Cardiac septum (tissue), 1 donor: ENCODE measurements around the gene EMC8. TPM values are rescaled to one million over a fixed set of nuclear protein-coding genes. Genes with fewer than 3 reads are reported as not detected.
A peak's percentile ranks its signal among the peaks of the same experiment; 100 is the strongest.

Experiments
- DNase-seq: peaks from one replicate; pipeline ENCODE4 v3.0.0-alpha.2; 2020; ENCODE audit warnings: low spot score
- intact Hi-C: fragments of 100-400 bp; cut with DNase I; formaldehyde crosslinking; loops from one replicate; pipeline ENCODE4 v1.14.0; 2022
- total RNA-seq: library from RNA; stranded (reverse); fragmentation: NEBNext Ultra II Directional; extraction: Animal tissue kit (Norgen Biotek cat#: 25700); gene quantifications from one replicate; pipeline ENCODE4 v1.2.1, GENCODE V29; 2021
- donor health status: DM: no; HTN: no; CAD: no.

Gene EMC8
- total RNA-seq, 1 donor from 2014 or later = 20.3 TPM

DNA sequence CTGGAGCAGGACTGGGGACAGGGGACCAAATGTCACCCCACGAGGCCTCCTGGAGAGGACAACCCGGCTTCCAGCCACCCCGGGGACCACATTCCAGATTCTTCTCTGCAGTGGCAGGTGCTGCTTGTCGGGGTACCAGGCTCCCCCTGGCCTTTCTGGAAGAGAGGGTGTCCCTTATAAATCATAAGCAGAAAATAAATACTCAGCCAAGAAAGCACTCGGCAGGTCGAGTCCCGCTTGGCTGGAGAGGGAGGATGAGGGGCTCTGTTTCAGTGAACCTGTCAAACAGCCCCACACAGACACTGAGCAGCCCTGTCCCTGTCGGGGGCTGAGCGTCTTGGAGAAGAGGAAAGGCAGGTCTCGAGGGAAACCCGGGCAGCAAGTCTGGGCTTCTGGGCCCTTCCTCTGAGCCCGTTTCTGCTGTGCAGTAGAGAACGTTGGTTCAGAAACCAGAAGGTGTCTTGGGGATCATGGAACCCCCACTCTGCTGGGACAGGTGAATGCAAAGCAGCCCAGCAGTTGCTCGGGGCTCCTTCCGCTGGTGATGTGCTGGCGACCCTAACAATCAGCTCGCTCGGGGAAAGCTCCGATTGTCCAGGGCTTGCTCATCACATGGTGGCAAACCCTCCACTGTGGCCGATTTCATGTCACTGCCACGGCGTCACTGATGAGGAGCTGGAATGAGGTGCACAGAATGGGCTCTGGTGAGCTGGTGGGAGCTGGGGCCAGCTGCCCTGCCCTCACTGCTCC, 36.8 kb upstream of the EMC8 start:
- intact Hi-C loops = no loop called here
- DNase-seq = no peak

DNA sequence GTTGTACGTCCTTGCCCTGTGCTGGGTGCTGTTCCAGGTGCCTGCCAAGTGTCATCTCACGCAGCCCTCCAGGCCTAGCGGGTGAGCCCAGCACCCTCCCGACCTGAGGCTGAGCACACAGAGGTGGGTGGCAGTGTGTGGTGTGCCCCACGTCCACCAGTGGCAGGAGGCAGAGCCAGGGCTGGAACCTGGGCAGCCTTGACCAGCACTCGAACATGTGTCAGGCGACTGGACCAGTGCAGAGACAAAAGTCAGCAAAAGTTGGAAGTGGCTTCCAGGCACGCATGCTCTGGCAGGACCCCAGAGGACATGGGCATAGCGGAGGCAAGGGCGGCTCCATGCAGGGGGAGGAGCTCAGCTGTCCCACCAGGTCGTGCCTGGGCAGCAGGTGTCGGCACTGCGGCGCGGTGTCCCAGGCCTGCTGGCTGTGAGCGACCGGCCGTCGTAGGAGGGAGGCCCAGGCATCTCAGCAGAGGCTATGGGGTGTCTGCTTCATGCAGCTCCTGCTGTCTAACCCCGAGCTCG, 35.9 kb upstream of the EMC8 start:
- intact Hi-C loops = no loop called here

DNA sequence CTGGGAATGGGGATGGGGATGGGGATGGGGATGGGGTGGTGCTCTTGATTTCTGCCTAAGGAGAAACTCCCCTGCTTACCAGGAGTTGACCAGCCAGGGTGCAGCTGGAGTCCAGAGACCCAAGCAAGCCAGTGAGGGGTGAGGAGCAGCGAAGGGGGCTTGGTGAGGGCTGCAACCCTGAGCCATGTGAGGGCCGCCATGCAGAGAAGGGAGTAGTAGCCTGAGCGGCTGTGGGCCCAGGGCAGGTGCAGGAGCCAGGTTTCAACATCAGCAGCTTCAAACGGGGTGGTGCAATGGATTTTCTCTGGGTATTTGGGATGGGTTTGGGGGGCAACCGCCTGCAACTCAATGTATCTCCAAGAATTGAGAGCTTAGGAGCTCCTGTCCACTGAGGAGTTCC, 35.4 kb upstream of the EMC8 start:
- intact Hi-C loops = no loop called here

More for the DNA sequence above, 35.9 kb upstream of the EMC8 start:
- DNase-seq = no peak

DNA sequence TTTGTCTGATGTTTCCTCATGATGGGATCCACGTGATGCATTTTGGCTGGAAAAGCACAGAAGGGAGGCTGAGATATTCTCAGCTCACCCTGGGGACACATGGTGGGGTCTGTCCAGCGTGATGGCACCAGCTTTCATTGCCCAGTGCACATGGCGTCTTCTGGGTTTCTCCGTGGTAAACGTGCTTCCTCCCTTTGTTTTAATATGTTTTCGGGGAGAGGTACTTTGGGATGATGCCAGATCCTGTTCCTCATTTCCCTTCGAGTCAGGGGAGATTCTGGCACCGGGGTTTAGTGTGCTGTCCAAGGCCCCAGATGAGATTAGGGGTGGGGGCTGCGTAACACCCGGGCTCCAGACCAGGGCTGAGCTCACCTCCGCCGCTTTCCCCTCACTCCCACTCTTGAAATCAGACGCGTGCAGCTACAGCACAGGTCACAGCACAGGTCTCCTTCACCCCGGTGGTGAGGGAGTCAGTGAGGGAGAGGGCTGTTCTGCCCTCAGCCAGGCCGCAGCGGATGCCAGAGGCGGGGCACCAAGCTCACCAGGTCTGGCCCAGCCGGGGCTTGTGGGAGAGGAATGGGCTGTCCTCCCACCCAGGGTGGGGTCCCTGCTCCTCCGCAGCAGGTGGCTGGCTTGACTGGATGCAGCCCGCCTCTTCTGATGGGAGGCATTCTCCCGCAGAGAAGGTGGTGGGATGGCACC, 34.0 kb upstream of the EMC8 start:
- intact Hi-C loops = no loop called here
- DNase-seq = no peak

More for the DNA sequence above, 35.4 kb upstream of the EMC8 start:
- no peak for DNase-seq

DNA sequence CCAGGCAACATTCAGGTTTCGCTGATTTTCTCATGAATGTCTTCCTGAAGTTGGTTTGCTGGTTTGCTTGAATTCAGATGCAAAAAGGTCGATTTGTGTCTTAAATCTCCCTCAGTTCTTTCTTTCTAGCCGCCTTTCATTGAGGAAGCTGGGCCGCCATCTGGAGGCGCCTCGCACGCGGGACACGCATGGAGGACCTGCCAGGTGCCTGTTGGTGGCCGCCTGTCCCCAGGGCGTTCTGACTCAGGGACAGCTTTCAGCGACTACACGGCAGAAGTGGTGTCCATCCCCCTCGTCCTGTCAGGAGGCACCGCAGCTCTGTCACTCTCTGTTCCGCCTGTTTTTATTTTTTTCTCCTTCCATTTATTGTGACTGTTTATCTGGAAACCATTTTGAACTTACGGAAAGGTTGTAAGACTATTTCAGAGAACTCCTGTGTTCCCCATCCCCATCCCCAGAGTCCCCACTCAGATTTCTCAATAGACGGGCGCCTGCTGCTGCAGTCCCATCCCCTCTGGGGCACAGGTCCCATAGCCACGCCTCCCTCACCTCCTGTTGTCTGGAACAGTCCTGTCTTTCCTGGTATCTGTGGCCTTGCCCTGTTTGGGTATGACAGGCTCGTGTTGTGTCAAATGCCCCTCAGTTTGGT, 33.4 kb upstream of the EMC8 start:
- intact Hi-C loops = no loop called here
- DNase-seq = no peak

DNA sequence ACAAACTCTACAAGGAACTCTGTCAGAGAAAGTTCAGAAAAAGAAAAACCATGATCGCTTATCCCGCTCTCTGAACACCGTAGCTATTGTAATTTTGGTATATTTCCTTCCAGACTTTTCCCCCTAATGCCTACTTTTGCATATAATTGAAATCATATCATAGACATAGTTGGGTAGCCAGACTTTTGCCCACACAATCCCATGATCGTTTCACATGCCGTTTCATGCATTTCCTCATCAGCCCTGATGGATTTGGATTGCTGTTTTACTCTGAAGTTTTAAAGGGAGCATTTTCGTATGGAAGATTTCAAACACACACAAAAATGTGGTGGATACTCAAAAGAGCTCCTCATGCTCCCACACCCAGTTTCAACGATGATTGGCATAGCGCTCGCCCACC, 31.5 kb upstream of the EMC8 start:
- intact Hi-C loops = no loop called here
- DNase-seq = no peak

DNA sequence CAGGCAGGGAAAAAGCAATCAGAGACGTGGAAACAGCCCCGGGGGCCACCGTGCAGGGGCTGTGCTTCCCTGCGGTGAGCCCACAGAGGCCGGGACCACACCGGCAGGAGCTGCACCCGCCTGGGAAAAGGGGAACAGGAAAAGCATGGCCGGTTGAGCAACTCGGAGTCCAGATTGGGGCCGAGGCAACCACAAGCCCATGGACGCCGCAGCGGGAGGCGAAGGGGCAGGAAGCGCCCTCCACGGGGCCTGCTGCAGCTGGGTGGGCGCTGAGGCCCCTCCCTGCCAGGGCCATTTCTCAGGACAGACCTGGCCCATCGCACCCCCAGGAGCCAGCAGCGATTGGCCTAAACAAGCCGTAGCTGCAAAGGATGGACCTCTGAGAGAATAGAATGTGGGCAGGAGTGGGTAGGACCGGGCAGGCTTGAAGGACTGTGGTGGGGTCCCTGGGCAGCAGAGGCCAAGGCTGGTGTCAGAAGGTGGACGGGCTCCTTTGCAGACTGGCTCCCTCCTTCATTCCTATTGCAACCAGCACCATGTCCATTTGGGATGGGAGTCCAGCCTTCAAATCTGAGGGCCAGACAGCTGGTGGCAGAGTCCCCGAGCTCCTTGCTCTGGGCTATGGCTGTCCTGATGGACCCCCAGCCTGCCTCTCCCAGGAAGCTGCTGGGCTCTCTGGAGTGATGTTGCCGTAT, 30.6 kb upstream of the EMC8 start:
- DNase-seq = peak; percentile 79
- intact Hi-C loops = no loop called here

DNA sequence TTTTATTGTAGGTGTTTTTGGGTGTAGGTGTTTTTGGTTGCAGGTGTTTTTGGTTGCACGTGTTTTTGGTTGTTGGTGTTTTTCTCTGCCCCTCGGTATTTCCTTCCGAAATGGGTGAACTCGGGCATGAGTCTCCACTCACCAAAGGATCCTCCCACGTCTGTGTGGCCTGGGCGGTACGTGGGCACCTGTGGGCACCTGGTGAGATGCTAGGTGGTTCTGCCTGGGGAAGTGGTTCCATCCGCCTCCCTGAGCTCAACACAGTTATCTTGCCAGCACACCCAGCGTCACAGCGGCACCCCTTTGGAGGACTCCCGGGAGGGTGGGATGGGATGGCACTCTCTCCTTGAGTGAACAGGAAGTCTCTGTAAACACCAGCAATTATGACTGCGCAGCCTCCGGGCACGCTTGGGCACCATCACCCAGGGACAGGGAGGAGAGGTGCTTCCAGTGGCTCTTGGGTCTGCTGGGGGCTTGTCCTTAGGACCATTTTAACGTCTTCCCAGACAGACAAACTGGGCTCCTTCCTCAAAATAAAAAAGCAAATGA, 29.9 kb upstream of the EMC8 start:
- intact Hi-C loops = no loop called here

DNA sequence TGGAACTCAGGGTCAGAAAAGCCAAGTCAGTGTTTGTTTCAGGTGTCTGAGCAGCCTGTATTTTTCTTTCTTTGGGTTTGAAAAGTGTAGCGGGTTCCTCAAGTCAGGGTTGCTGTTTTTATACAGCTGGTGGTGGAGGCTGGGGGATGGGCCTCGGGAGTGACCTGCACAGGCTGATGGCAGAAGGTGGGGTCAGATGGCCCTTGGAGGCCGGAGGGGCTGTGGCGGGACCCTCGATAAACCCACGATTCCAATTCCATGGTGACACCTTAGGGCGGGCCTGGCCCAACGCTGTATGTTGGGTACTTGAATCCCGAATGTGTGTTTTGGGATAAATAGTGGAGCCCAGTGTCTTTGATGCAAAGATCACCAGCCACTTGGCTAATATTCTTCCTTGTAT, 28.8 kb upstream of the EMC8 start:
- no peak for DNase-seq
- intact Hi-C loops = no loop called here

More for the DNA sequence above, 29.9 kb upstream of the EMC8 start:
- DNase-seq = no peak

DNA sequence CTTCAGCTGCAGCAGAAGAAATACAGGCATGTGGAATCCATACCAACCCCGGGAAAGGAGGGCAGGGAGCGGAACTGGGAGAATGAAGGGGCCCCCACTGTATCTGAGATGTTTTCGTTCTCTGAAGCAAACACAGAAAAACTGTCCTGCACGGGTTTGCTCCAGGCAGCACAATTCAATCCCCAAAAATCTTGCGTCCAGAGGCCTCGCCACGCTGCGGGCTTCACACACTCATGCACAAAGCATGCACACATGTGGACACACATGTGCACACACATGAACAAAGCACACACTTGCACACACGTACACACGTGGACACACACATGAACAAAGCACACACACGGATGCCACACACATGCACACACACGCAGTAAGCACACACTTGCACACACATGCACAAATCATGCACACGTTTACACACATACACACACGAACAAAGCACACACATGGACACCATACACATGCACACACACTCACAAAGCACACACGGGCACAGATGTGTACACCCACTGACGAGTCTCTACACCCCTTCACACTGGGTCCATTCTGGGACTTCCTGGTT, 27.4 kb upstream of the EMC8 start:
- DNase-seq = no peak
- intact Hi-C loops = no loop called here

DNA sequence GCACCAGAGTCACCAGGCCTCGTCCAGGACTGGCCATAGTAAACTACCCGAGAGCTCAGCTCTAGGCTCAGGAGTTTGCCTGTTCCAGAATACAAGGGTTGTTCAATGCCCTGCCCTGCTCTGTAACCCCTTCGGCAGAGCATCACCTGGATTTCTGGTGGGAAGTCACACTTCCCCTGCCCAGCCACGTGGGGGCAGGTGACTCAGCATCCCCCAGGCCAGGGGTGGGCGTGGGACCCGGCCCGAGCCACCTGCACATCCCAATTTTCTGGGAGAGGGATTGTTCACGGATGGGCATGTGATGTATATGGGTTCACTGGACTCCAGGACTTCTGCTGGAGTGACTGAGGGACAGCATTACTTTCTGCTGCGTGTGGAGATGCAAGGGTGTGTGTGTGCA, 26.0 kb upstream of the EMC8 start:
- intact Hi-C loops = no loop called here
- no peak for DNase-seq

DNA sequence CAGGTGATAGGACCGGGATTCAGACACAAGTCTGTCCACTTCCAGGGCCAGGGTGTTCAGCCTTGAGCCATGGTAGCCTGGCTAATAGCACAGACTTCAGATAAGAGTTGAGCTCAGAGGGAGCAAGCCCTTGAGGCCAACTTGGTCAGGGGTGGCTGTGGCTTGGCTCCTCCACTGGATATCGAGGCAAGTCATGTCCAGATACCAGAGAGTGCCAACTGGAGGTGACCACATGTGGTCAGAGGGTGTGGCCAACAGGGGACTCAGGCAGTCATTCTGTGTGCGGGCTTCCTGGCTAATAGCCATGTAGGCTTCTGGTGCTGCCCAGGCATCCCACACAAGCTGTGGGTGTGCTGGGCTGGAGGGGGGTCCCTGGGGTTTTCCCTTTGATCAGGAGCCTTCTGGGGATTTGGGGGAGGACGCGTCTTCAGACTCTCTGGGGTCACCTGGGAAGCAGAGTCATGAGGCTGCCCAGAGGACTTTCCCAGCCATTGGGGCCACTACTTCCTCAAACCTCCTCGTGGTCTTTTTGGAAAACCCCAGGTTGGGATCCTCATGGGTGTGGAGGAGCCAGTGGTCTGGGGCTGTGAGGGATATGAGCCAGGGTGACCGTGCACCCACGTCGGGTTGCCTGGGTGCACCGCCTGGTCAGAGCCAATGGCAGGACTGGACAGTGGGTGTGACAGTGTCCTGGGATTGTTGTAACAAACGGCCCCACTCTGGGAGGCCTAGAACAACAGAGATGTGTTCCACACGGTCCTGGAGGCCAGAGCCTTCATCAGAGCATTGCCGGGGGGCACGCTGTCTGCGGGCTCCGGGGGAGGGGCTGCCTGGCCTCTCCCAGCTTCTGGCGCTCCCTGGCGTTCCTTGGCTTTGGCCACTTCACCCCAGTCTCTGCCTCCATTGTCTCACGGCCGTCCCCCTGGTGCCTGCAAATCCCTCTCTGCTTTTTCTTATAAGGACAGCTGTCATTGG, 25.1 kb upstream of the EMC8 start:
- intact Hi-C loops = no loop called here
- DNase-seq = no peak

DNA sequence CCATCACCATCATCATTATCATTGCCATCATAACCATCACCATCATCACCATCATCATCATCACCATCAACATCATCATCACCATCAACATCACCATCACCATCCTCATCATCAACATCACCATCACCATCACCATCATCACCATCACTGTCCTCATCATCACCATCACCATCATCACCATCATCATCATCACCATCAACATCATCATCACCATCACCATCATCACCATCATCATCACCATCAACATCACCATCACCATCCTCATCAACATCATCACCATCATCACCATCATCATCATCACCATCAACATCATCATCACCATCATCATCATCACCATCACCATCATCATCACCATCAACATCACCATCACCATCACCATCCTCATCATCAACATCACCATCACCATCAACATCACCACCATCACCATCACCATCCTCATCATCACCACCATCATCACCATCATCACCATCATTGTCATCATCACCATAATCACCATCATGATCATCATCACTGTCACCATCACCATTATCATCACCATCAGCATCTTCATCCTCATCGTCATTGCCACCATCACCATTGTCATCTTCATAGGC, 24.1 kb upstream of the EMC8 start:
- DNase-seq = no peak
- intact Hi-C loops = no loop called here

DNA sequence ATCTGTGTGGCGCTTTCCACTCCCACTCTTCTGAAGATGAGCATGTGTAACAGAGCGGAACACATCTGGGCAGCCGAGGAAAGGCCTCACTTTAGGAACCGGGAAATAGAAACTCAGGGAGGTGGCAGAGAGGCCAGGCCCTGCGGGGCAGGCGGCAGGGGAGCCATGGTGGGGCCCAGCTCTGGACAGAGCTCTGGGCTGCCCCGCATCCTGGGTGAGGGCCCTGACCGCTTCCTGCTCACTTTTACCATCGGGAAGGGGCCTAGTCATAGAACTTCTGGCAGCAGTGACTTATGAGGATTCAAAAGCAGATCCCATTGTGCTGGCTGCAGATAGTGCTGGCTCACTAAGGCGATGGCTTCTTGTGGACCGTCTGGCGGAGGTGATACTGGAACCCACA, 22.8 kb upstream of the EMC8 start:
- DNase-seq = no peak

DNA sequence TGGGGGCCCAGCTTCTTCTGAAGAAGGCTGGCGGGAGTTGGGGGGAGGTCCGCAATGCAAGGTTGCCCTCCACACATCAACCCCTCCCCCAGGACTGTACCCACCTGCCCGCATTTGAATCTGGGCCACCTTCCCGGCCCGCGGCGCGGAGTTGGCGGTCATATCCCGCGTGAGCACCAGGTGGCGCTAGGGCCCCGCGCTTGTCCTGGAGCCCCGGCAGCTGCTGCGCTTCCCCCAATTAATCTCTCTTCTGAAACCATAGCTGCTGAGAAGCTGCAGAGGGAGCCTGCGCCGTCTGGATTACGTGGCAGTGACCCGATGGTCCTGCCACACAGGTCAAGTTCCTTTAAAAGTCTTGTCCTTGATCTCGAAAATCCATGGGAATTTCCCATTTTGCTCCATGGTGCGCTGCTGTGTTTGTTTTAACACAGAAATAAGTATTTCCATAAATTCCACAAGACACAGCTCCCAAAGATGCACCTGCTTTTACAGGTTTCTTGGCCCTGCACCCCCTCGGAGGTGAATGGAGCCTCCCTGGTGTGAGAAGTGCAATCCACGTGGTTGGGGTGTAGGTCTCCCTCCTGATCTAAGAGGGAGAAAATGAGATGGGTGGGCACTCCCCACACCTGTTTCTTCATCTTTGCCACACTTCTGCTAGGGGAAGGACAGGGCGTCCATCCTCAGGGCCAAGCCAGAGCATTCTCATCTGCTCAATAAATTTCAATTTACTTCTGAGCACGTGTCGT, 22.2 kb upstream of the EMC8 start:
- intact Hi-C loops = loop anchor here (1.0 to 2.0 kb wide), 3 partner anchors 166 to 697 kb away; no protein-coding TSS in a partner anchor
- peak; percentile 85 for DNase-seq

More for the DNA sequence above, 22.8 kb upstream of the EMC8 start:
- intact Hi-C loops = no loop called here

DNA sequence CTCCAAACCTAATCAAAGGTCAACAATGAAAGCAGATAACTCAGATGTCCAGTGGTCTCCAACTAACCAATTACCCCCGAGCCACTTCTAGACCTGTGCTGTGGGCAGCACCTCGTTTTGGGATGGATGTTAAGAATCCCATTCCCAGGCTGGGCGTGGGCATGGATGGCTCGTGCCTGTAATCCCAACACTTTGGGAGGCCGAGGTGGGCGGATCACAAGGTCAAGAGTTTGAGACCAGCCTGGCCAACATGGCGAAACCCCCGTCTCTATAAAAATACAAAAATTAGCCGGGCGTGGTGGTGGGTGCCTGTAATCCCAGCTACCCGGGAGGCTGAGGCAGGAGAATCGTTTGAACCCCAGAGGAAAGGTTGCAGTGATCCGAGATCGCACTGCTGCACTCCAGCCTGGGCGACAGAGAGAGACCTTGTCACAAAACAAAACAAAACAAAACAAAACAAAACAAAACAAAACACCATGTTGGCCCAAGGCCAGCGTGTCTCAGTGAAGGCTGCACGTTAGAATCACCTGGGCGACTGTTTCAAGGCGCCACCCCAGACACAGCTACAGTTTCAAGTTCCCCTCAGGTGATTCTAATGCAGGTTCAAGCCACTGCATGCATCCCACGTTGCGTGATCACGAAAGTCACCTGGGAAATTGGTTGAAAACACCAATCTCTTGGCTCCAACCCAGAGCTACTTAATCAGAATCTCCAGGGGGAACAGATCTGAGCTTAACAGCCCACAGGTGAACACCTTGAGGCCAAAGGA, 21.4 kb upstream of the EMC8 start:
- DNase-seq = no peak
- intact Hi-C loops = loop anchor here (1.0 to 2.0 kb wide), 3 partner anchors 167 to 698 kb away; no protein-coding TSS in a partner anchor
